Neural progenitor cell (in vitro differentiated cells): ENCODE results near the gene ZMIZ1. TPM values are rescaled to one million over a fixed set of nuclear protein-coding genes. Genes with fewer than 3 reads are reported as not detected.

Source experiments
- DNase-seq: peaks from one replicate; pipeline ENCODE4 v3.0.0-alpha.2; 2016; ENCODE audit warnings: low spot score
- H2AFZ ChIP-seq: fragments of 200-600 bp; sonication (generic); replicated peaks from 2 replicates; pipeline ENCODE4 v1.6.1; 2016; ENCODE audit warnings: antibody characterized with exemption
- H3F3A ChIP-seq: fragments of 200-600 bp; sonication (generic); 2 replicates; pipeline ENCODE4 v1.6.1; 2016; ENCODE audit warnings: antibody characterized with exemption, low read depth
- H3K27ac ChIP-seq: fragments of 200-600 bp; sonication (generic); 2 replicates; pipeline ENCODE4 v1.5.1; 2016; ENCODE audit warnings: mild to moderate bottlenecking
- H3K27me3 ChIP-seq: fragments of 200-600 bp; sonication (generic); 2 replicates; pipeline ENCODE4 v1.6.1; 2016; ENCODE audit warnings: mild to moderate bottlenecking, moderate library complexity
- H3K36me3 ChIP-seq: fragments of 200-600 bp; sonication (generic); 2 replicates; pipeline ENCODE4 v1.5.1; 2016
- H3K4me1 ChIP-seq: fragments of 200-600 bp; sonication (generic); 2 replicates; pipeline ENCODE4 v1.6.1; 2016; ENCODE audit warnings: mixed run types
- H3K4me2 ChIP-seq: fragments of 200-600 bp; sonication (generic); 2 replicates; pipeline ENCODE4 v1.6.1; 2016
- H3K4me3 ChIP-seq: fragments of 200-600 bp; sonication (generic); 2 replicates; pipeline ENCODE4 v1.5.1; 2016
- H3K79me2 ChIP-seq: fragments of 200-600 bp; sonication (generic); 2 replicates; pipeline ENCODE4 v1.6.1; 2016; ENCODE audit warnings: low read depth
- H3K9ac ChIP-seq: fragments of 200-600 bp; sonication (generic); 2 replicates; pipeline ENCODE4 v1.6.1; 2016
- H3K9me3 ChIP-seq: fragments of 200-600 bp; sonication (generic); 2 replicates; pipeline ENCODE4 v1.5.1; 2016; ENCODE audit warnings: low read depth
- H4K20me1 ChIP-seq: fragments of 200-600 bp; sonication (generic); 2 replicates; pipeline ENCODE4 v1.6.1; 2016; ENCODE audit warnings: low read depth
- H3K27ac Mint-ChIP-seq: 3 replicates; pipeline ENCODE4 v1.8.0; 2021; ENCODE audit warnings: mixed read lengths
- H3K27me3 Mint-ChIP-seq: 2 replicates; pipeline ENCODE4 v1.8.0; 2022; ENCODE audit warnings: low read depth, mild to moderate bottlenecking, inconsistent platforms, moderate library complexity, mixed read lengths; ENCODE audit not compliant: insufficient read depth
- H3K36me3 Mint-ChIP-seq: 3 replicates; pipeline ENCODE4 v1.8.0; 2021; ENCODE audit warnings: mixed read lengths
- H3K4me1 Mint-ChIP-seq: 3 replicates; pipeline ENCODE4 v1.8.0; 2021; ENCODE audit warnings: mixed read lengths
- H3K4me3 Mint-ChIP-seq: 3 replicates; pipeline ENCODE4 v1.8.0; 2021; ENCODE audit warnings: mild to moderate bottlenecking, moderate library complexity, mixed read lengths
- H3K9me3 Mint-ChIP-seq: 3 replicates; pipeline ENCODE4 v1.8.0; 2020; ENCODE audit warnings: mixed read lengths
- EZH2 ChIP-seq: fragments of 200-600 bp; sonication (generic); IDR thresholded peaks from 2 replicates; pipeline ENCODE4 v1.6.1; 2017; ENCODE audit warnings: antibody characterized with exemption, mild to moderate bottlenecking, moderate library complexity
- EZH2phosphoT487 ChIP-seq: fragments of 200-600 bp; sonication (generic); IDR thresholded peaks from 2 replicates; pipeline ENCODE4 v1.6.1; 2017; ENCODE audit warnings: antibody characterized with exemption
- total RNA-seq: library from RNA; depleted of rRNA; stranded (reverse); fragments of >200 nt; gene quantifications from 2 replicates; pipeline ENCODE4 v1.2.3, GENCODE V29; 2015; ENCODE audit warnings: low replicate concordance
- TF ChIP-seq, protein P1 (sequence below): fragments of 200-600 bp; sonication (generic); IDR thresholded peaks from 2 replicates; pipeline ENCODE4 v1.5.1; 2017; ENCODE audit warnings: antibody characterized with exemption, mild to moderate bottlenecking

The ZMIZ1 gene
- total RNA-seq, 1 donor from 2014 or later, result 5.8 TPM

DNA sequence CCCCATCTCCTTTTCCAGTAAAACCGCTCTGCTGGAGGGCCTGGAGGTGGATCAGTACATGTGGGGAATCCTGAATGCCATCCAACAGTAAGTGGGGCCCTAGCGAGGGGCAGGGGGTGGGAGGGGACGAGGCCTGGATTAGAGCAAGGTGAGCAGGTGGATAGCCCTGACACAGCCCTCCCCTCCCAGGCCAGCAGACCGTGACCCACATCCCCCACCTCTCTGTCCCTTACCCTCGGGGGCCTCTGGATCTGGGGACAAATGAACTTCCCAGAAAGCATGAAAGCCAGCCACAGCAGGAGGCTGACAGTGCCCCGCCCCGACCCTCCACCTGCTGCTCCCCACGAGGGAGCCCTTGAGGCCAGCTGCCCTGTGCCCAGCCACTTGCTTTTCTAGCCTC, 236.7 kb downstream of the ZMIZ1 start:
- no peaks in the 10 kb centered on the region for H4K20me1 ChIP-seq
- no peaks in the 10 kb centered on the region for H3K4me1 ChIP-seq
- H3F3A ChIP-seq, result no peaks in the 10 kb centered on the region
- H3K27me3 ChIP-seq, result no peaks in the 10 kb centered on the region
- no peaks in the 10 kb centered on the region for H3K9me3 Mint-ChIP-seq
- no peak overlapping the region for H3K4me3 Mint-ChIP-seq
- H3K4me3 ChIP-seq, result no peak overlapping the region
- no peak overlapping the region for H3K9ac ChIP-seq
- H3K27me3 Mint-ChIP-seq, result peaks cover 6% of the 10 kb centered on the region
- TF ChIP-seq EZH2phosphoT487 (no peak), EZH2 (no peak)
- TF ChIP-seq, protein P1, sequence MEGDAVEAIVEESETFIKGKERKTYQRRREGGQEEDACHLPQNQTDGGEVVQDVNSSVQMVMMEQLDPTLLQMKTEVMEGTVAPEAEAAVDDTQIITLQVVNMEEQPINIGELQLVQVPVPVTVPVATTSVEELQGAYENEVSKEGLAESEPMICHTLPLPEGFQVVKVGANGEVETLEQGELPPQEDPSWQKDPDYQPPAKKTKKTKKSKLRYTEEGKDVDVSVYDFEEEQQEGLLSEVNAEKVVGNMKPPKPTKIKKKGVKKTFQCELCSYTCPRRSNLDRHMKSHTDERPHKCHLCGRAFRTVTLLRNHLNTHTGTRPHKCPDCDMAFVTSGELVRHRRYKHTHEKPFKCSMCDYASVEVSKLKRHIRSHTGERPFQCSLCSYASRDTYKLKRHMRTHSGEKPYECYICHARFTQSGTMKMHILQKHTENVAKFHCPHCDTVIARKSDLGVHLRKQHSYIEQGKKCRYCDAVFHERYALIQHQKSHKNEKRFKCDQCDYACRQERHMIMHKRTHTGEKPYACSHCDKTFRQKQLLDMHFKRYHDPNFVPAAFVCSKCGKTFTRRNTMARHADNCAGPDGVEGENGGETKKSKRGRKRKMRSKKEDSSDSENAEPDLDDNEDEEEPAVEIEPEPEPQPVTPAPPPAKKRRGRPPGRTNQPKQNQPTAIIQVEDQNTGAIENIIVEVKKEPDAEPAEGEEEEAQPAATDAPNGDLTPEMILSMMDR, result no peak
- H3K4me2 ChIP-seq, result no peak overlapping the region
- H3K36me3 ChIP-seq, result no peaks in the 10 kb centered on the region
- H3K27ac Mint-ChIP-seq, result no peak overlapping the region
- no peak overlapping the region for H2AFZ ChIP-seq
- H3K27ac ChIP-seq, result no peak overlapping the region
- no peaks in the 10 kb centered on the region for H3K79me2 ChIP-seq
- no peak for DNase-seq
- no peaks in the 10 kb centered on the region for H3K9me3 ChIP-seq
- peaks cover 27% of the 10 kb centered on the region for H3K36me3 Mint-ChIP-seq
- peaks cover 3% of the 10 kb centered on the region for H3K4me1 Mint-ChIP-seq

DNA sequence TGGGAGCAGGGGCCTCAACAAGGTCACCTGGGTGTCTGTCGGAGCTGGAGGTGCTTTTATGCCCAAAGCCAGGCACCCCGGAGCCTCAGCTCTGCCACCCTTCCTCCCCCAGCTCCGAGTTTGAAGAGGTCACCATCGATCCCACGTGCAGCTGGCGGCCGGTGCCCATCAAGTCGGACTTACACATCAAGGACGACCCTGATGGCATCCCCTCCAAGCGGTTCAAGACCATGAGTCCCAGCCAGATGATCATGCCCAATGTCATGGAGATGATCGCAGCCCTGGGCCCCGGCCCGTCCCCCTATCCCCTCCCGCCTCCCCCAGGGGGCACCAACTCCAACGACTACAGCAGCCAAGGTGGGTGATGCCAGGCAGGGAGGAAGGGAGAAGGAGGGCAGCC, 237.2 kb downstream of the ZMIZ1 start:
- Histone ChIP-seq H4K20me1 (no peaks in the 10 kb centered on the region), H3K4me2 (no peak overlapping the region), H3K27ac (no peak overlapping the region), H2AFZ (no peak overlapping the region), H3K9me3 (no peaks in the 10 kb centered on the region), H3K9ac (no peak overlapping the region), H3K36me3 (no peaks in the 10 kb centered on the region), H3F3A (no peaks in the 10 kb centered on the region), H3K27me3 (no peaks in the 10 kb centered on the region), H3K4me1 (no peaks in the 10 kb centered on the region), H3K79me2 (no peaks in the 10 kb centered on the region), H3K4me3 (no peak overlapping the region)
- Mint-ChIP-seq H3K27ac (no peak overlapping the region), H3K4me1 (peaks cover 6% of the 10 kb centered on the region), H3K36me3 (peaks cover 25% of the 10 kb centered on the region), H3K9me3 (no peaks in the 10 kb centered on the region), H3K4me3 (no peak overlapping the region), H3K27me3 (peaks cover 10% of the 10 kb centered on the region)
- TF ChIP-seq EZH2phosphoT487, result no peak
- TF ChIP-seq EZH2, result no peak
- TF ChIP-seq, protein P1, result no peak
- no peak for DNase-seq

DNA sequence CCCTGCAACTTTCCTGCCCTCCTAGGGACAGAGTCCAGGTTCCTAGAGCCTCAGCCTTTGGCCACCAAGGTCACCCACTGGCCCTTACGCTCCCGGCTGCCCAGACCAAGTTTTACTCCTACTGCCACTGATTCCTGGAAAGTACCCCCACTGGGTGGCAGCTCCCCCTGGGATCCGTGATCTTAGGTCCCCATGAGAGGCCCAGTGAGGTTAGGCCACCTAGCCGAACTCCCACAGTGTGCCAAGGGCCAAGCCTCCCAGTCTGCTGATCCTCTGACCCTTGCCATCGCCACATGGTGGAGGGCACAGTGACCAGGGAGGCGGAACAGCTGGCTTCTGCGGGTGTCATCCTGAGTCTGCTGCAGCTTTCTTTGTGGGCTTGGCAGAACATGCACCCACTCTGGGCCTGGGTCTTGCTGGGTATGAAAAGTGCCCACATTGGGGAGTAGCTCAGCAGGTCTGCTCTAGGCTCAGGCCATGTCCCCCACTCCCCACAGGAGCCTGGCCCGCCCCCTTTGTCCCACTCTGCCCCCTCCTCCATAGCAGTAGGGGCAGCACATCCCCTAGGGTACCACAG, 238.0 kb downstream of the ZMIZ1 start:
- Histone ChIP-seq H4K20me1 (no peaks in the 10 kb centered on the region), H3K27ac (no peak overlapping the region), H3K4me2 (no peak overlapping the region), H3K36me3 (no peaks in the 10 kb centered on the region), H3K4me3 (no peak overlapping the region), H3K79me2 (no peaks in the 10 kb centered on the region), H3K9me3 (no peaks in the 10 kb centered on the region), H3K27me3 (no peaks in the 10 kb centered on the region), H2AFZ (no peak overlapping the region), H3K4me1 (no peaks in the 10 kb centered on the region), H3K9ac (no peak overlapping the region), H3F3A (no peaks in the 10 kb centered on the region)
- H3K4me1 Mint-ChIP-seq, result peaks cover 6% of the 10 kb centered on the region
- peaks cover 19% of the 10 kb centered on the region for H3K36me3 Mint-ChIP-seq
- no peak for DNase-seq
- TF ChIP-seq EZH2 (no peak), EZH2phosphoT487 (no peak)
- TF ChIP-seq, protein P1, result no peak
- H3K27me3 Mint-ChIP-seq, result peaks cover 10% of the 10 kb centered on the region
- H3K27ac Mint-ChIP-seq, result no peak overlapping the region
- no peaks in the 10 kb centered on the region for H3K9me3 Mint-ChIP-seq
- no peak overlapping the region for H3K4me3 Mint-ChIP-seq
